OCI-LY7 (cell line): ENCODE data around the gene BSND.

Source experiments
- EZH2phosphoT487 ChIP-seq: fragments of 200-600 bp; sonication (generic); IDR thresholded peaks from 2 replicates; pipeline ENCODE4 v1.6.1; 2018; ENCODE audit warnings: low read depth, borderline replicate concordance, mild to moderate bottlenecking, mixed run types, antibody characterized with exemption, low read length, moderate library complexity, mixed read lengths
- TF ChIP-seq, protein P1 (sequence below): fragments of 200-600 bp; sonication (generic); conservative IDR thresholded peaks from 2 replicates; pipeline ENCODE4 v1.5.1; 2014; ENCODE audit warnings: mild to moderate bottlenecking, antibody characterized with exemption, low read length, moderate library complexity, mixed read lengths

DNA sequence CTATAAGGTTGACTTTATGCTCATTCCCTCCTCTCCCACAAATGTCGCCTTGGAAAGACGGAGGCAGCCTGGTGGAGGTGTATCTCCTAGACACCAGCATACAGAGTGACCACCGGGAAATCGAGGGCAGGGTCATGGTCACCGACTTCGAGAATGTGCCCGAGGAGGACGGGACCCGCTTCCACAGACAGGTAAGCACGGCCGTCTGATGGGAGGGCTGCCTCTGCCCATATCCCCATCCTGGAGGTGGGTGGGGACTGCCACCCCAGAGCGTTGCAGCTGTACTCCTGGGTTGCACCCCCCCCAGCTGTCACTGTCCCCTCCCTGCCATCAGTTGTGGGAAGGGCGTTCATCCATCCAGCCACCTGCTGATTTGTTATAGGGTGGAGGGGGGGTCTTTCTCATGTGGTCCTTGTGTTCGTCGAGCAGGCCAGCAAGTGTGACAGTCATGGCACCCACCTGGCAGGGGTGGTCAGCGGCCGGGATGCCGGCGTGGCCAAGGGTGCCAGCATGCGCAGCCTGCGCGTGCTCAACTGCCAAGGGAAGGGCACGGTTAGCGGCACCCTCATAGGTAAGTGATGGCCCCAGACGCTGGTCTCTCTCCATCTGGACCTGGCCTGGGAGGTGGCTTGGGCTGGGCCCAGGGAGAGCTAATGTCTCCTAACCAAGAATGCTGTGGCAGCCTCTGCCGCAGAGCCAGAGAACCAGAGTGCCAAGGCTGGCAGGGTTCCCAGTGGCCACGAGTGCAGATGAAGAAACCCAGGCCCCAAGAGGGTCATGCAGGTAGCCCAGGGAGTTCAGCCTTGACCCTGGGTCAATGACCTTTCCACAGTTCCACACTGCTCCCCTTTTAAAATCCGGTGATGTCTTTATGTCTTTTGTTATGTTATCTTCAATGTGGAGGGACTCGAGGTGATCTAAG is 53.7 kb downstream of the BSND start:
- TF ChIP-seq, protein P1, sequence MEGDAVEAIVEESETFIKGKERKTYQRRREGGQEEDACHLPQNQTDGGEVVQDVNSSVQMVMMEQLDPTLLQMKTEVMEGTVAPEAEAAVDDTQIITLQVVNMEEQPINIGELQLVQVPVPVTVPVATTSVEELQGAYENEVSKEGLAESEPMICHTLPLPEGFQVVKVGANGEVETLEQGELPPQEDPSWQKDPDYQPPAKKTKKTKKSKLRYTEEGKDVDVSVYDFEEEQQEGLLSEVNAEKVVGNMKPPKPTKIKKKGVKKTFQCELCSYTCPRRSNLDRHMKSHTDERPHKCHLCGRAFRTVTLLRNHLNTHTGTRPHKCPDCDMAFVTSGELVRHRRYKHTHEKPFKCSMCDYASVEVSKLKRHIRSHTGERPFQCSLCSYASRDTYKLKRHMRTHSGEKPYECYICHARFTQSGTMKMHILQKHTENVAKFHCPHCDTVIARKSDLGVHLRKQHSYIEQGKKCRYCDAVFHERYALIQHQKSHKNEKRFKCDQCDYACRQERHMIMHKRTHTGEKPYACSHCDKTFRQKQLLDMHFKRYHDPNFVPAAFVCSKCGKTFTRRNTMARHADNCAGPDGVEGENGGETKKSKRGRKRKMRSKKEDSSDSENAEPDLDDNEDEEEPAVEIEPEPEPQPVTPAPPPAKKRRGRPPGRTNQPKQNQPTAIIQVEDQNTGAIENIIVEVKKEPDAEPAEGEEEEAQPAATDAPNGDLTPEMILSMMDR: no peak
- TF ChIP-seq EZH2phosphoT487: no peak
